Measurements from ENCODE around the gene BAHCC1. TPM values are rescaled to one million over a fixed set of nuclear protein-coding genes. Genes with fewer than 3 reads are reported as not detected.

Gene BAHCC1
- total and polyA plus RNA-seq, 2 donors (not counting 1 experiment from before 2014, with no cell fraction given), result 1.8 to 7.3 TPM

DNA sequence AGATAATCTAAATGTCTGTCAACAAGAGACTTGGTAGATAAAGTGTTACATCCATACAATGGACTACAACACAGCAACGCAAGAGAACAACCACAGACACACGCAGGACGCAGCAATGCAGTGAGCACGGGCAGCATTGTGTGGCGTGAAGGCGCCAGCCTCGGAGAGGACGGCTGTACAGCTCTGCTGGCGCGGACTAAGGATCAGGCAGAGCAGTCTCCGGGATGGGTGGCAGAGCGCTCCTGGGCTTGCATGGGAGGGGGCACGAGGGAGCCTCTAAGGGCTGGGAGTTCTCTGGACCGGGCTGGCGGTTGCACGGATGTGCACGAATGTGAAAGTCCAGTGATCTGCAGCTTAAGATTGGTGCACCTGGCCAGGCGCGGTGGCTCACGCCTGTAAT lies 82.9 kb downstream of the BAHCC1 start:
- H3K4me3 ChIP-seq (replicated peaks in 1 of 4; ENCODE audit: control extremely low read depth in 1 of 4, insufficient read depth in 1 of 4, low read depth in 3 of 4, low read length in 4 of 4), result no peak overlapping the region
- H3K36me3 ChIP-seq (ENCODE audit: control insufficient read depth, insufficient read depth, low read length), result no peaks in the 10 kb centered on the region
- no peak for DNase-seq (ENCODE audit: low read depth in 2 of 2)
- no peak overlapping the region for H3K4me2 ChIP-seq (ENCODE audit: extremely low read depth, insufficient read depth, low read length)
- H3K79me2 ChIP-seq (ENCODE audit: control insufficient read depth, insufficient read depth, low read length), result no peaks in the 10 kb centered on the region
- no peaks in the 10 kb centered on the region for H4K20me1 ChIP-seq (ENCODE audit: control insufficient read depth, extremely low read depth, insufficient read depth, low read length)
- TF ChIP-seq, protein P1, sequence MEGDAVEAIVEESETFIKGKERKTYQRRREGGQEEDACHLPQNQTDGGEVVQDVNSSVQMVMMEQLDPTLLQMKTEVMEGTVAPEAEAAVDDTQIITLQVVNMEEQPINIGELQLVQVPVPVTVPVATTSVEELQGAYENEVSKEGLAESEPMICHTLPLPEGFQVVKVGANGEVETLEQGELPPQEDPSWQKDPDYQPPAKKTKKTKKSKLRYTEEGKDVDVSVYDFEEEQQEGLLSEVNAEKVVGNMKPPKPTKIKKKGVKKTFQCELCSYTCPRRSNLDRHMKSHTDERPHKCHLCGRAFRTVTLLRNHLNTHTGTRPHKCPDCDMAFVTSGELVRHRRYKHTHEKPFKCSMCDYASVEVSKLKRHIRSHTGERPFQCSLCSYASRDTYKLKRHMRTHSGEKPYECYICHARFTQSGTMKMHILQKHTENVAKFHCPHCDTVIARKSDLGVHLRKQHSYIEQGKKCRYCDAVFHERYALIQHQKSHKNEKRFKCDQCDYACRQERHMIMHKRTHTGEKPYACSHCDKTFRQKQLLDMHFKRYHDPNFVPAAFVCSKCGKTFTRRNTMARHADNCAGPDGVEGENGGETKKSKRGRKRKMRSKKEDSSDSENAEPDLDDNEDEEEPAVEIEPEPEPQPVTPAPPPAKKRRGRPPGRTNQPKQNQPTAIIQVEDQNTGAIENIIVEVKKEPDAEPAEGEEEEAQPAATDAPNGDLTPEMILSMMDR (conservative IDR thresholded peaks at IDR 0.05 in 1 of 2, IDR thresholded peaks at IDR 0.05 in 1 of 2; ENCODE audit: low read depth in 1 of 2, low read length in 2 of 2), result no peak
- TF ChIP-seq EZH2 (IDR thresholded peaks at IDR 0.05; ENCODE audit: low read length, missing control alignments), result no peak
- H3K9ac ChIP-seq (ENCODE audit: insufficient read depth, low read length), result no peak overlapping the region
- H3K9me3 ChIP-seq (ENCODE audit: control insufficient read depth, insufficient read depth, low read depth, low read length), result no peaks in the 10 kb centered on the region
- H3K4me1 ChIP-seq (ENCODE audit: control insufficient read depth, extremely low read depth, insufficient read depth, low read length), result no peaks in the 10 kb centered on the region
- H3K27me3 ChIP-seq (ENCODE audit: control insufficient read depth, insufficient read depth, low read length), result no peaks in the 10 kb centered on the region
- H3K27ac ChIP-seq (ENCODE audit: insufficient read depth, low read length), result no peak overlapping the region
- no peak overlapping the region for H2AFZ ChIP-seq (ENCODE audit: low read length)

DNA sequence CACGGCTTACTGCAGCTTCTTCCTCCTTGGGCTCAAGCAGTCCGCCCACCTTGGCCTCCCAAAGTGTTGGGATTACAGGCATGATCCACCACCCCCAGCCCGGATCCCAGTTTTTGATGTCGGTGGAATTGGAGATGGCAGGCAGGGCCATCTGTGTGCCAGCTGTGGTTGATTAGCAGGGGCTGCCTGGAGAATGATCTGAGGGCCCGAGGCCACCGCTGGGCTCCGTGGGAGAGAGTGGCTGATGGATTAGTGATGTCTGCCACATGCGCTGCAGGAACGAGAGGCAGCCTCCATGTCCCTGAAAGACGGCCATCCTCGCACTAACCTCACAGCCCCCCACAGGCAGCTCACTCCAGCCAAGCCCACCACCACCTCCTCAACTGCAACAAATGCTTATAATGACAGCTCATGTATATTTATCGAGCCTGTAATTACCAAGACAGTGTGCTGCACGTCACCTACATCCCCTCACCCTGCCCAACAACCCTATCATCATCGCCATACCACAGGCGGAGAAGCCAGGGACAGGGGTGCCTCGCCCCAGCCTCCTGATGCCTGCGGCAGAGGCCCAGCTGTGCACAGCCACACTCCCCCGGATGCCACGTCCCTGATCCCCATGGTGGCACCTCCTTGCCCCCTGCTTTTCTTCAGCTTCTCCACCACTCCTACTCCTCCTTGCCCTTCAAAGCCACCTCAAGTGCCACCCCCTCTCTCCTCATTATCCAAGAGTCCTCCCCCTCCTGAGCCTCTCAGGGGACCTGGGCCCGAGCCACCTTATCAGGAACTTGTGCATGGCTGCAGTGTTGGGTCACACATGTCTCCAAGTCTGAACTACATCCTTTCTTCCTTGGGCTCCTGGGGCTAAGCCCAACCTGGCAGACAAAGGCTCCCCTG lies 84.2 kb downstream of the BAHCC1 start:
- Histone ChIP-seq H3K4me1 (ENCODE audit: control insufficient read depth, extremely low read depth, insufficient read depth, low read length) (no peaks in the 10 kb centered on the region), H3K4me3 (replicated peaks in 1 of 4; ENCODE audit: control extremely low read depth in 1 of 4, insufficient read depth in 1 of 4, low read depth in 3 of 4, low read length in 4 of 4) (no peak overlapping the region), H3K9ac (ENCODE audit: insufficient read depth, low read length) (no peak overlapping the region), H3K27me3 (ENCODE audit: control insufficient read depth, insufficient read depth, low read length) (no peaks in the 10 kb centered on the region), H3K36me3 (ENCODE audit: control insufficient read depth, insufficient read depth, low read length) (no peaks in the 10 kb centered on the region), H3K27ac (ENCODE audit: insufficient read depth, low read length) (no peak overlapping the region), H3K4me2 (ENCODE audit: extremely low read depth, insufficient read depth, low read length) (no peak overlapping the region), H2AFZ (ENCODE audit: low read length) (no peak overlapping the region), H3K9me3 (ENCODE audit: control insufficient read depth, insufficient read depth, low read depth, low read length) (no peaks in the 10 kb centered on the region), H4K20me1 (ENCODE audit: control insufficient read depth, extremely low read depth, insufficient read depth, low read length) (no peaks in the 10 kb centered on the region), H3K79me2 (ENCODE audit: control insufficient read depth, insufficient read depth, low read length) (no peaks in the 10 kb centered on the region)
- no peak for DNase-seq (ENCODE audit: low read depth in 2 of 2)
- no peak for TF ChIP-seq EZH2 (IDR thresholded peaks at IDR 0.05; ENCODE audit: low read length, missing control alignments)
- TF ChIP-seq, protein P1 (conservative IDR thresholded peaks at IDR 0.05 in 1 of 2, IDR thresholded peaks at IDR 0.05 in 1 of 2; ENCODE audit: low read depth in 1 of 2, low read length in 2 of 2), result no peak

DNA sequence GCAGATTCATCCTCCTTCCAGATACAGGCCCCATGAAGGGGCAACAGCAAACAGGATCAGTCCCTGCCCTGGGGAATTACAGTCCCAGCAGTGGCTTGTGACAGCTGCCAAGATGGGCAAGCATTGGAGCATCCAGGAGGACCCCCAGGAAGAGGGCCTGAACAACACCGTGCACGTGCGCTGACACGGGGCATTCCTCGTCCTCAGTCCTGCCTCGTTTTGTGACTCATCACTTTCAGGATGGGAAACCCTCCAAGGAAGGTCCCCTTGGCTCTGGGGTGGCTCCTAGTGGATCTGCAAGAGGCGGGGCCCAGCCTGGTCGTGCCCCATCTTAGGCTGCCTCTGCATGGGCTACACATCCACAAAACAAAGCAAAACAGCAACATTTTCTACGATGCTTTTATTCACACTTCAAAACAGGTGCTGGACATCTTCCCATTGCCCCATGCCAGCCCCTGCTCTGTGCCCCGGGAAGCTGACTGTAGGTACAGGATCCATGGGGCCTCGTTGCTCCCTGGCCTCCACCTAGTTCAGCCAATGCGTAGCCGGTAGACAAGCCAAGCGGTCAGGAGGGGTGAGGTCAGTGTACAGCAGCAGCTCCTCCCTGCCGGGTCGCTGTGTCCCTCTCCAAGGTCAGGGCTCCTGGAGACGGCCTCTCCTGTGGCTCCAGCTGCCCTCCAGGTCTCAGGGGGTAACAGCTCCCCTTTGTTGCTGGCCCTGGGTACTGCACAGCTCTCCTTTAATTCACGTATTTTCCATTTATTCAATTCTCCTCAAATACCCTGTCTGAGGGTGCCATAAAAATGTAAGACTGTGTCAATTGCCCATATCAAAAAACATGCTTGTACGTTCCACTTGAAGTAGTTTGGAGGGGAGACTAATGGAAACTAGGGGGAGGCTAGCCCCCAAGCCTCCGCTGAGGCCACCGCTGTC lies 85.1 kb downstream of the BAHCC1 start:
- no peak overlapping the region for H3K27ac ChIP-seq (ENCODE audit: insufficient read depth, low read length)
- no peaks in the 10 kb centered on the region for H3K79me2 ChIP-seq (ENCODE audit: control insufficient read depth, insufficient read depth, low read length)
- TF ChIP-seq, protein P1 (conservative IDR thresholded peaks at IDR 0.05 in 1 of 2, IDR thresholded peaks at IDR 0.05 in 1 of 2; ENCODE audit: low read depth in 1 of 2, low read length in 2 of 2), result no peak
- TF ChIP-seq EZH2 (IDR thresholded peaks at IDR 0.05; ENCODE audit: low read length, missing control alignments), result no peak
- no peaks in the 10 kb centered on the region for H3K4me1 ChIP-seq (ENCODE audit: control insufficient read depth, extremely low read depth, insufficient read depth, low read length)
- H2AFZ ChIP-seq (ENCODE audit: low read length), result no peak overlapping the region
- H3K9ac ChIP-seq (ENCODE audit: insufficient read depth, low read length), result no peak overlapping the region
- H3K27me3 ChIP-seq (ENCODE audit: control insufficient read depth, insufficient read depth, low read length), result no peaks in the 10 kb centered on the region
- H3K9me3 ChIP-seq (ENCODE audit: control insufficient read depth, insufficient read depth, low read depth, low read length), result no peaks in the 10 kb centered on the region
- peak; percentile 63 to 69 for DNase-seq (ENCODE audit: low read depth in 2 of 2)
- no peaks in the 10 kb centered on the region for H3K36me3 ChIP-seq (ENCODE audit: control insufficient read depth, insufficient read depth, low read length)
- no peaks in the 10 kb centered on the region for H4K20me1 ChIP-seq (ENCODE audit: control insufficient read depth, extremely low read depth, insufficient read depth, low read length)
- no peak overlapping the region for H3K4me2 ChIP-seq (ENCODE audit: extremely low read depth, insufficient read depth, low read length)
- no peak overlapping the region for H3K4me3 ChIP-seq (replicated peaks in 1 of 4; ENCODE audit: control extremely low read depth in 1 of 4, insufficient read depth in 1 of 4, low read depth in 3 of 4, low read length in 4 of 4)
